ENCODE results near the gene FANCL. TPM values are rescaled to one million over a fixed set of nuclear protein-coding genes. Genes with fewer than 3 reads are reported as not detected.
"Not testable (repeated sequence)": the region's sequence is repeated elsewhere in the genome, so short reads cannot be mapped to it uniquely, and the experiment has no call there.

FANCL gene
- total RNA-seq, 1 donor from 2014 or later: 23.3 TPM

GRCh38 chr2:58155160-58155778, 85.9 kb downstream of the FANCL start:
- H3K9me3 ChIP-seq: no peaks in the 10 kb centered on the region
- intact Hi-C loops (cut with DNase I): no loop called here
- no peak overlapping the region for H3K27ac ChIP-seq
- DNase-seq (ENCODE audit: extremely low spot score in 2 of 2): no peak
- TF ChIP-seq, protein P1, sequence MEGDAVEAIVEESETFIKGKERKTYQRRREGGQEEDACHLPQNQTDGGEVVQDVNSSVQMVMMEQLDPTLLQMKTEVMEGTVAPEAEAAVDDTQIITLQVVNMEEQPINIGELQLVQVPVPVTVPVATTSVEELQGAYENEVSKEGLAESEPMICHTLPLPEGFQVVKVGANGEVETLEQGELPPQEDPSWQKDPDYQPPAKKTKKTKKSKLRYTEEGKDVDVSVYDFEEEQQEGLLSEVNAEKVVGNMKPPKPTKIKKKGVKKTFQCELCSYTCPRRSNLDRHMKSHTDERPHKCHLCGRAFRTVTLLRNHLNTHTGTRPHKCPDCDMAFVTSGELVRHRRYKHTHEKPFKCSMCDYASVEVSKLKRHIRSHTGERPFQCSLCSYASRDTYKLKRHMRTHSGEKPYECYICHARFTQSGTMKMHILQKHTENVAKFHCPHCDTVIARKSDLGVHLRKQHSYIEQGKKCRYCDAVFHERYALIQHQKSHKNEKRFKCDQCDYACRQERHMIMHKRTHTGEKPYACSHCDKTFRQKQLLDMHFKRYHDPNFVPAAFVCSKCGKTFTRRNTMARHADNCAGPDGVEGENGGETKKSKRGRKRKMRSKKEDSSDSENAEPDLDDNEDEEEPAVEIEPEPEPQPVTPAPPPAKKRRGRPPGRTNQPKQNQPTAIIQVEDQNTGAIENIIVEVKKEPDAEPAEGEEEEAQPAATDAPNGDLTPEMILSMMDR (IDR thresholded peaks at IDR 0.05): no peak
- no peak for TF ChIP-seq POLR2AphosphoS5 (IDR thresholded peaks at IDR 0.05; ENCODE audit: insufficient read depth in 1 of 2, low read depth in 1 of 2)
- TF ChIP-seq POLR2A (IDR thresholded peaks at IDR 0.05): no peak
- peaks cover 0 to 27% of the 10 kb centered on the region in 2 donors for H3K36me3 ChIP-seq
- H3K4me1 ChIP-seq: no peaks in the 10 kb centered on the region
- no peaks in the 10 kb centered on the region for H3K27me3 ChIP-seq
- no peak overlapping the region for H3K4me3 ChIP-seq

DNA sequence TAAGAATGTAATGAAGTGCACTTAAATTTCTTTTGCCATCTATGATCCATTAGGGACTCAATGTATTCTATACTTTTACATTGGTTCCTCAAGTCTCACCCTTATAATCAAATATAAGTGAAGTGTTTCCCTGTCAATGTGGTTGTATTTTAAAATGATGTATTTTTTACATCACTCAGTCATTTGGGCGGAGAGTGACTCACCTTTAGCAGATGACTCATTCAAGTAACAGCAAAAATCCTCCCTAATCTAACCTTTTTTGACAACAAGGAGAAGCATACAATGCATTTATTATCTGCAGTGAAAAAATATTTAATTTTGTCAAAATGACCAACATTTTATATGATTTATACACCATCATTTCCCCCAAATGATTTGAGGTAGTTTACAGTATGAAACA, 94.4 kb downstream of the FANCL start:
- Histone ChIP-seq H3K27me3 (no peaks in the 10 kb centered on the region), H3K9me3 (no peaks in the 10 kb centered on the region), H3K4me1 (no peaks in the 10 kb centered on the region), H3K27ac (no peak overlapping the region), H3K36me3 (peaks cover 0 to 5% of the 10 kb centered on the region in 2 donors), H3K4me3 (no peak overlapping the region)
- intact Hi-C loops (cut with DNase I): no loop called here
- DNase-seq (ENCODE audit: extremely low spot score in 2 of 2): no peak
- TF ChIP-seq, protein P1 (IDR thresholded peaks at IDR 0.05): no peak
- TF ChIP-seq POLR2A (IDR thresholded peaks at IDR 0.05) (no peak), POLR2AphosphoS5 (IDR thresholded peaks at IDR 0.05; ENCODE audit: insufficient read depth in 1 of 2, low read depth in 1 of 2) (no peak)

GRCh38 chr2:58145769-58146168, 95.4 kb downstream of the FANCL start:
- H3K9me3 ChIP-seq; H3K36me3 ChIP-seq; H3K4me1 ChIP-seq; H3K4me3 ChIP-seq; H3K27me3 ChIP-seq; DNase-seq (ENCODE audit: extremely low spot score in 2 of 2); H3K27ac ChIP-seq; intact Hi-C loops (cut with DNase I): not testable (repeated sequence)

GRCh38 chr2:58140508-58141072, 100.5 kb downstream of the FANCL start:
- Histone ChIP-seq H3K4me3 (no peak overlapping the region), H3K27ac (no peak overlapping the region), H3K9me3 (no peaks in the 10 kb centered on the region), H3K4me1 (peaks cover 9% of the 10 kb centered on the region), H3K36me3 (no peaks in the 10 kb centered on the region), H3K27me3 (no peaks in the 10 kb centered on the region)
- no peak for DNase-seq (ENCODE audit: extremely low spot score in 2 of 2)
- no peak for TF ChIP-seq POLR2A (IDR thresholded peaks at IDR 0.05)
- TF ChIP-seq POLR2AphosphoS5 (IDR thresholded peaks at IDR 0.05; ENCODE audit: insufficient read depth in 1 of 2, low read depth in 1 of 2): no peak
- TF ChIP-seq, protein P1 (IDR thresholded peaks at IDR 0.05): no peak
- intact Hi-C loops (cut with DNase I): no loop called here

DNA sequence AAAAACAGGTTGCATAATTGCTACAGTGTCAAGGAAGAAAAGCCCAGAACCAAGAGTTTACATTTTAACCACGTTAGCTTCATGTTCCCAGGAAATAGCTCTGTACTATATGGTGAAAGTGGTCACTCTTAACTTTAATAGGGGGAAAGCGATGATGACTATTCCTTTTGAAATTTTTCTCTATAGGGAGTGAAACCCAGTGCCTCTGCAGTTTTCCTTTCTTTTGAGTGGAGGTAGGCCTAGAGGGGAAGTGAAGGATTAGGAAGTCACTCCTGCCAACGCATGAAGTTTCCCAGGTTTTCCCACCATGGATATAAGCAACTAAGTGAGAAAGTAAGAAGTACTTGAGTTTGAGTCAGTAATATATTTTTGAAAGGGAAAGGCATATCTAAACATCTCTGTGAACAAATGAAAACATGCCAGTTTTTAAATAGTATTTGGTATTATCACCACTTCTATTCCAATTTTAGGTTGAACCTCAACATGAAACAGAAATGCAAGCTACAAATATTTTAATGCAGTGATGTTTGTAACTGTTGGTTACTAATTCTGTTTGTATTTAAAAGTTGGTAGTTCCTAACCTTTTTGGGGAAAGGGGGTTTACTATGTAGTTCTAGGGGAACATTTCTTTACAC, 102.6 kb downstream of the FANCL start:
- no peaks in the 10 kb centered on the region for H3K36me3 ChIP-seq
- intact Hi-C loops (cut with DNase I): no loop called here
- no peak for DNase-seq (ENCODE audit: extremely low spot score in 2 of 2)
- no peaks in the 10 kb centered on the region for H3K27me3 ChIP-seq
- peaks cover 9% of the 10 kb centered on the region for H3K4me1 ChIP-seq
- TF ChIP-seq POLR2AphosphoS5 (IDR thresholded peaks at IDR 0.05; ENCODE audit: insufficient read depth in 1 of 2, low read depth in 1 of 2): no peak
- no peak for TF ChIP-seq POLR2A (IDR thresholded peaks at IDR 0.05)
- TF ChIP-seq, protein P1 (IDR thresholded peaks at IDR 0.05): no peak
- no peak overlapping the region for H3K4me3 ChIP-seq
- no peak overlapping the region for H3K27ac ChIP-seq
- H3K9me3 ChIP-seq: no peaks in the 10 kb centered on the region

Data from vagina (tissue), 2 donors.